ENCODE results near the gene HSPA5. TPM values are rescaled to one million over a fixed set of nuclear protein-coding genes. Genes with fewer than 3 reads are reported as not detected.

The HSPA5 gene
- total and polyA plus RNA-seq, 11 donors = 89.2 to 1,101 (median 242) TPM

- 89 to 91% (median 91%) methylated on average over 15 of the region's 15 CpGs for WGBS, 4 donors
Observed at GRCh38 chr9:125243792-125244260, 2.7 kb upstream of the HSPA5 start.

GRCh38 chr9:125241863-125242739, 958 bp upstream of the HSPA5 start:
- Histone ChIP-seq H3K36me3 (peaks cover 0 to 31% (median 29%) of the 10 kb centered on the region in 9 donors), H3K4me3 (peak overlapping the region; percentile 71 to 99 (median 86)), H3K27ac (peak overlapping the region; percentile 91 to 98 (median 96)), H3K9me3 (no peaks in the 10 kb centered on the region), H3K4me1 (peaks cover 6 to 39% (median 32%) of the 10 kb centered on the region in 12 donors), H3K27me3 (no peaks in the 10 kb centered on the region)
- DNase-seq = peak; percentile 31 to 66 (median 40)
- intact Hi-C loops (cut with DNase I) = loop anchor here in 3 of 10 donors (1.0 to 10.0 kb wide), 6 partner anchors 19 to 505 kb away; partner anchors contain the start of genes GAPVD1 (in 2 of the 3), GOLGA1 (in 1 of the 3), PBX3 (in 1 of the 3) and PPP6C (in 1 of the 3)
- TF ChIP-seq POLR2A (IDR thresholded peaks at IDR 0.05) (no peak), CTCF (IDR thresholded peaks at IDR 0.05) (no peak)
- WGBS, 4 donors = 22 to 25% (median 24%) methylated on average over 27 of the region's 27 CpGs
- ATAC-seq = peak; percentile 5 to 12 (median 9)

More at GRCh38 chr9:125243792-125244260, 2.7 kb upstream of the HSPA5 start:
- DNase-seq (no peak), ATAC-seq (no peak)
- intact Hi-C loops (cut with DNase I) = loop anchor here in 2 of 10 donors (2.0 to 10.0 kb wide), 4 partner anchors 57 to 503 kb away; partner anchors contain the start of genes GOLGA1 (in 1 of the 2), PBX3 (in 1 of the 2) and PPP6C (in 1 of the 2)
- peaks cover 0 to 14% (median 12%) of the 10 kb centered on the region in 9 donors for H3K36me3 ChIP-seq
- no peaks in the 10 kb centered on the region for H3K27me3 ChIP-seq
- H3K27ac ChIP-seq = no peak overlapping the region
- TF ChIP-seq CTCF (IDR thresholded peaks at IDR 0.05) (no peak), POLR2A (IDR thresholded peaks at IDR 0.05) (no peak)
- H3K9me3 ChIP-seq = no peaks in the 10 kb centered on the region
- H3K4me1 ChIP-seq = peaks cover 0 to 22% (median 16%) of the 10 kb centered on the region in 12 donors
- no peak overlapping the region for H3K4me3 ChIP-seq

GRCh38 chr9:125240649-125240999, 519 bp downstream of the HSPA5 start:
- ATAC-seq (peak; percentile 1 to 23 (median 14)), DNase-seq (peak in 2 of 5 donors; percentile 33 to 73)
- WGBS, 4 donors = 0 to 1% (median 0%) methylated on average over 18 to 33 of the region's 33 CpGs
- peaks cover 9 to 54% (median 46%) of the 10 kb centered on the region in 12 donors for H3K4me1 ChIP-seq
- H3K4me3 ChIP-seq = peak overlapping the region; percentile 73 to 99 (median 91)
- H3K27me3 ChIP-seq = no peaks in the 10 kb centered on the region
- TF ChIP-seq CTCF (IDR thresholded peaks at IDR 0.05) (no peak), POLR2A (IDR thresholded peaks at IDR 0.05) (no peak)
- intact Hi-C loops (cut with DNase I) = loop anchor here in 2 of 10 donors (5.0 to 10.0 kb wide), 3 partner anchors 53 to 507 kb away; partner anchors contain the start of genes PBX3 (in 1 of the 2) and PPP6C (in 1 of the 2)
- H3K9me3 ChIP-seq = no peaks in the 10 kb centered on the region
- peaks cover 0 to 46% (median 44%) of the 10 kb centered on the region in 9 donors for H3K36me3 ChIP-seq
- peak overlapping the region; percentile 80 to 98 (median 94) for H3K27ac ChIP-seq
